ENCODE results near the gene LRRC36.

The LRRC36 gene

DNA sequence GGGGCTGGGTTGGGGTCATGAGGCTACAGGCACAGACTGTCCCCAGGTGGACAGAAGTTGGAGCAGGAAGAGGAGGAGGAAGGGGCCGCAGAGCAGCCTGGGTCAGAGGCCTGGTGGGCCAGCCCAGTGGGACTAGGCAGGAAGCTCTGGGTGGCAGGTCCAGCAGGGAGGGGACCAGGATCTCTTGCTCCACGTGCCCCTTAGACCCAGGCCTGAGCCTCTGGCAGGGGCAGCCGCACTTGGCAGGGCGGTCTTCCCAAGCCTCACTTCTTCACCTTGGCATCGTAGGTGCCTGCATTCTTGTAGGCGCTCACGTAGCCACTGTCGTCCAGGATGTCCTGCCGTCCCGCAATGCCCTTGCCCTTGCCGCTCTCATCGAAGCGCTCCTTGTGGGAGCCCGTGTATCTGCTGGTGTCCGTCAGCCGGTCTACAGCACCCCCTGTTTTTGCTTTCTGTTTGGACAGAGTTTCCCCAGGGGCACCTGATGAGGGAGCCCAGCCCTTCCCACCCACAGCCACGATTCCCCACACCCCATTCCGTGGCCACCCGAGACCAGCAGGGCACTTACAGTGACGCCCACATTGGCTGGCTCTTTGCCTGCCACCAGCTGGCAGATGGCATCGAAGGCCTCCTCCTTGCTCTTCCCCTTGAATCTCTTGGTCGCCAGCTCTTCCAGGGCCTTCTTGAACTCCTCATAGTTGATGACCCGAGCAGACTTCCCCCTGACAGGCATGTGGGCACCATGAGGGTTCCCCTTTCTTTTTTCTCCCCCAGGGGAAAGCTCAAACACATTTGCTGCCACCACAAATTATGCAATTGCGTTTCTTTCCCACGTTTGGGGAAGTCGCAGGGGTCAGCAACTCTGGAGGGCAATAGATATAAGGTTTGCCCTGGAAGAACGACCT, 63.5 kb downstream of the LRRC36 start:
- TF ChIP-seq CTCF (IDR thresholded peaks at IDR 0.05; ENCODE audit: control insufficient read depth, extremely low read depth, insufficient read depth): no peak
- no peak overlapping the region for H3K4me3 ChIP-seq (ENCODE audit: low read depth, low read length)
- no peak for DNase-seq (ENCODE audit: low read depth)

- DNase-seq (ENCODE audit: low read depth): no peak
- no peak for TF ChIP-seq CTCF (IDR thresholded peaks at IDR 0.05; ENCODE audit: control insufficient read depth, extremely low read depth, insufficient read depth)
- no peak overlapping the region for H3K4me3 ChIP-seq (ENCODE audit: low read depth, low read length)
Observed at GRCh38 chr16:67390816-67391423, 64.3 kb downstream of the LRRC36 start.

DNA sequence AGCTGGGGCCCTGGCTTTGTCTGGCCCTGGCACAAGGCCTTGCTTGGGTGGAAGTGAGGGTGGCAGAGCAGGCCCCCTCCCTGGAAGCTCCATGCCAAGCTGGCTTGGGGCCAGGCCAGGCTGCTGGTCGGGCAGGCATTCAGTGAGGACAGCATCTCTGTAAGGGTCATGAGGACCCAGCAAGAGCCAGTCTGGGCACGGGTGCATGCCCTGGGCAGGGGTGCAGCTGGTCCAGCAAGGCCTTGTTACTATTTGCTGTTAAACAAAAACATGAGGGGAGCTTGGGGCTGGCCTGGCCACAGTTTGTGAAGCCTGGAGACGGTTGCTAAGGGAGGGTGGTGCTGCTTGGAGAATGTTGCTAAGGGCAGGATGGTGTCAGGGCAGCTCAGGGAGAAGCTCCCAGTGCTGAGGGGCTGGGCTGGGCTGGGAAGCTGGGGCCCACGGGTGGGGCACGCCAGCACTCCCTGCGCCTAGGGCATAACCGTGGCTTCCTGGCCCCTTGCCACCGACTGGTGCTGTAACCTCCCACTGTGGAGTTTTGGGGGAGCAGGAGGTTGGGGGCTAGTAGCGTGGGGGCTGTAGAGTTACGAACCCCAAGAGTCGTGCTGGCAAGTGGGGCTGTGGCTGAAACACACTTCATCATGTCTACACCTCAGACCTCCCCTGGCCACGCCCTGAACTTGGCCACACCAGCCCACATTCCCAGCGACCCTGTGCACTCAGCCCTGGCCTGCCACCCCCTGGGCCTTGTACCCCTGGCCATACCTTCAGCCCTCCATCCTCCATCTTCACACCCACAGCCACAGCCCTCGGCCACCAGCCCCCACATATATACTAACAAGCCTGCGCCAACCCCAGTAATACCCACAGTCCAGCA, 65.0 kb downstream of the LRRC36 start:
- no peak for DNase-seq (ENCODE audit: low read depth)
- no peak overlapping the region for H3K4me3 ChIP-seq (ENCODE audit: low read depth, low read length)
- TF ChIP-seq CTCF (IDR thresholded peaks at IDR 0.05; ENCODE audit: control insufficient read depth, extremely low read depth, insufficient read depth): no peak

GRCh38 chr16:67392301-67393059, 65.9 kb downstream of the LRRC36 start:
- TF ChIP-seq CTCF (IDR thresholded peaks at IDR 0.05; ENCODE audit: control insufficient read depth, extremely low read depth, insufficient read depth): no peak
- DNase-seq (ENCODE audit: low read depth): no peak
- no peak overlapping the region for H3K4me3 ChIP-seq (ENCODE audit: low read depth, low read length)

GRCh38 chr16:67393111-67393787, 66.6 kb downstream of the LRRC36 start, which contains the start of gene TPPP3:
Gene TPPP3, minus strand, starts transcription at chr16:67393498. Its CDS starts 2,387 bp downstream, at chr16:67391111.
- no peak for TF ChIP-seq CTCF (IDR thresholded peaks at IDR 0.05; ENCODE audit: control insufficient read depth, extremely low read depth, insufficient read depth)
- DNase-seq (ENCODE audit: low read depth): no peak
- no peak within 1 kb of the TSS for H3K4me3 ChIP-seq (ENCODE audit: low read depth, low read length)

GRCh38 chr16:67393788-67394154, 67.2 kb downstream of the LRRC36 start:
- no peak for DNase-seq (ENCODE audit: low read depth)
- TF ChIP-seq CTCF (IDR thresholded peaks at IDR 0.05; ENCODE audit: control insufficient read depth, extremely low read depth, insufficient read depth): no peak
- H3K4me3 ChIP-seq (ENCODE audit: low read depth, low read length): no peak overlapping the region
